GM19240 (cell line): ENCODE data around the gene BIN1.
A peak's percentile ranks its signal among the peaks of the same experiment; 100 is the strongest.

ENCODE experiments used
- DNase-seq: peaks from one replicate; pipeline ENCODE4 v3.0.0; 2011; ENCODE audit warnings: low spot score; ENCODE audit not compliant: insufficient read length

The BIN1 gene

DNA sequence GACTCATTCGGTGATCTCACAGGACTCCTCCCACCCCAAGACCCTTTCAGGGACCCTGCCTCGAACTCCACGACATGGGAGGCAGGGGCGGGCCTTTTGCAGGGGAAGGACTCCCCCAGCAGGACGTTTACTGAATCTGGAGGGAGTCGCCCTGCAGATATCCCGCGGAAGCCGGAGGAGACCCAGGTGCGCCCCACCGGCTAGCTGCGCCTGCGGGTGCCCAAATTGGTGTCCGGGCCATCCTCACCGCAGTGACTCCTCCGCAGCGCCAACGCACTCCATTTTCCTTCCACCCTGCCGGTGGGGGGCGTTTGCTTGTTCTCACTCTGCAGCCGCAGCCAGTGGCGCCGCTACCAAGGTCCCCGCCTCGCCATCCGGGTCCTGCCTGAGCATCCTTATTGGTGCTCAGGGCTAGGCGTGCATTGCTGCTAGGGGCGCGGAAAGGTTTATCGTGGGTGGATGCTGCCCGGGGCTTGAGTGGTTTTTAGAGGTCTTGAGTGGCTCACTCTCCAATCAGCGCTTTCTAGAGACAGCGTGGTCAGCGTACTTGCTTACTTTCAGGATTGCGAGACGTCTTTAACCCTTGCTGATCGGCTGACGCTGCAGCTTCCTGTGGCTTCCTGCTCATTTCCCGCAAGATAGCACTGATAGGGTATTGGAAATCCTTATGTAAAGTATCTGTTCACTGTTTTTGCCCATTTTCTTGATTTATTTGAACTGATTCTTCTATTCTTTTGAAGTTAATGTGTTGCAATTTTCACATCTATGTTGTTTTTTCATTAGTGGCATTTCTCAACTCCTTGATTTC is 81.4 kb downstream of the BIN1 start:
- peak; percentile 27 for DNase-seq

DNA sequence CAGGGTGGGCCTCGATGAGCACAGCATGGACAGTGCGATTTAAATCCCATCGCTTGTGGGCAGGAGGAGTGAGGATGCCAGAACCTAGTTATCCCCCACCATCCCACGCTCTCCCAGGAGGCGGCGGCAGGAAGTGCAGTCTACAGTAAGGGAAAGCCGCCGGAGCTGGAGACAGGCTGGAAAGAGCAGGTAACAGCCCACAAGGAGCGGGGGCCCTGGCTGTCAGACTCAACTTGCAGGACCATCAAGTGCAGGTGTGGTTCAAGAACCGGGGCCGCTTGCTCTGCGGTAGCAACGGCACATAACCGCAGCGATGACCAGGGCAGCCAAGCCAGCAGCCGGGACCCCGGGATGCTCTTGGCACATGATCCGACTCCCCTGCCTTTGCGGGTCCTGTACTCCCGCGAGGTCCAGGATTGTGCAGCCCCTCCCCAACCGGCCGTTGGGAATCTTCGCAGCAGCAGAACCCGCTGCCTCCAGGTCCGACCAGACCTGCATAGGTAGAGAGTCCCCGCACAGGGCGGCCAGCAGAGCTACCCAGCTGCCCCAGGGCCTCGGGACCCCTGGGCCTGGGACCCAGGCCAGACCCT is 82.1 kb downstream of the BIN1 start:
- DNase-seq, result no peak

DNA sequence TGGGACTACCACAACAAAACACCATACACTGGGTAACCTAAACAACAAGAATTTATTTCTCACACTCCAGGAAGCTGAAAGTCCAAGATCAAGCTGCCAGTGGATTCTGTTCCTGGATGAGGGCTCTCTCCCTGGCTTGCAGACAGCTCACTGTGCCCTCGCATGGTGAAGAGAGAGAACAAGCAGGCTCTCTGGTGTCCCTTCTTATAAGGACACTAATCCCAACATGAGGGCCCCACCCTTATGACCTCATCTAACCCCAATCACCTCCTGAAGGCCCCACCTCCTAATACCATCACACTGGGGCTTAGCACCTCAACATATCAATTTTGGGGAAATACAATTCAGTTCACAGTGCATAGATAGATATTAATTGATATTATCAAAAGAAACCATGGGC is 83.5 kb downstream of the BIN1 start:
- no peak for DNase-seq

DNA sequence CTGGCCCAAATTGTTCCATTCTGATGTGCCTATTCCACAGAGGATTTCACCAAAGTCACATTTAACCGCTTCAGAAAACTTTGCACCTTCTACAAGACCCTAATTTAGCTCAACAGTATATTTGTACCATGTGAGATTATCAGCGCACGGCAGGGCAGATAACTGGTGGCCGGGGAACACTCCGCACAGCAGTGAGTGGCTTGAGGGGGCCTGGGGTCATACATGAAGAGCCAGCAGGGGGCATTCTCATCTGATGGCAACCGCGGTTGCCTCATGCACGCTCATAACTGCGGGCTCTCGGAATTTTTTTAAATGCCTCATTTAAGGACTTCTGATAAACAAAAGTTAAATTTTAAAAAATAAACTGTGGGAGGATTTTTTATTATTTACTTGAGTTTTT is 84.1 kb downstream of the BIN1 start:
- no peak for DNase-seq

DNA sequence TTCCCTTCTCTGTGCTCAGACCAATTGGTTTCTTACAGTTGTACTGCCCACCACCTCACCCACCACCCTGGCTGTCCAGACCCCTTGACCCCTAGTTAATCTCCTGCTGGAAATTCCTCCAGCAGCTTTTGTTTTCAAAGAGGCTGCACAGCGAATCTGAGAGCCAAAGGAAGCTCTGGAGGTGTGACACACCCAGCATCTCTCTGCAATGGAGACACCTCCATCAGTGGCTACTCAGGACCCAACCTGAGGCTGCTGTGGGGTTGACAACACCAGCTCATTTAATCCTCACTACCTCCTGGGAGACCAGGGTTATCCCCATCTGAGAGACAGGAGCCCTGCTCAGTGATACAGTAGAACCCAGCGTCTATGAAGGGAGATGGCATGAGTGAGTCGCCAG is 86.4 kb downstream of the BIN1 start:
- no peak for DNase-seq

DNA sequence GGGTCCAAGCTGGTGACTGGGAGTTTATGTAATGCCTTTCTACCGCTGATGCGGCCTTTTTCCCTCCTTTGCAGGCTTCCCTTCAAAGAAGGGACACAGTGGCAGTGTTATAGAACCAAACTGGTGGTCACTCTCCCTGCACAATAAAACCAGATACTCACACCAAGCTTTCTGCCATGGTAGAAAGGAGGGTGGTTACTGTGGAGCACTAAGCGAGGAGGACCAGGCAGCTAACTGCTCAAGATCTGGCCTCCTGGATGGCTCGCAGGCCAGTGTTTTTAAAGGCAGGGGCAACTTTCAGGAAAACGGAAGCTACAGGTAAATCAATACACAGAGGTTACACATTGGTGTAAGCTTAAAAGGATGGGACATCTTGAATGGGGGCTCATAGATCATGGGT is 89.4 kb downstream of the BIN1 start:
- no peak for DNase-seq

DNA sequence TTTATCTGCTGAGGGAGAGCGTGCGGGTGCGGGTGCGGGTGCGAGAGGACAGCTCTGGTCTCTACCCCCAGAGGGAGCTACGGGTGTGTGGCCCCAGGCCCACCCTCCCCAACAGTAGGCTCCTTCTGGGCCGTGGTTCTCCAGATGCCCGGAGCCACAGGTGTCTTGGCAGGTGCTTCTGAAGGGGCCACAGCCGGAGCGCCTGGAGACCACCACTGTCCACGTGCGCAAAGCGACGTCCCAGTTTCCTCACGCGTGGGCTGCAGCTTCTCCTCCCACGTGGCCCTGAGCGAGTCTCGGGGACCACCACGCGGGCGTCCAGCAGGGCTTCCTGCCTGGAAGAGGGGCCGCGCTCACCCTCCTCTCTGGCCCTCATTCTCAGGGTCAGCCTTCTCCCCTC is 90.6 kb downstream of the BIN1 start:
- no peak for DNase-seq

DNA sequence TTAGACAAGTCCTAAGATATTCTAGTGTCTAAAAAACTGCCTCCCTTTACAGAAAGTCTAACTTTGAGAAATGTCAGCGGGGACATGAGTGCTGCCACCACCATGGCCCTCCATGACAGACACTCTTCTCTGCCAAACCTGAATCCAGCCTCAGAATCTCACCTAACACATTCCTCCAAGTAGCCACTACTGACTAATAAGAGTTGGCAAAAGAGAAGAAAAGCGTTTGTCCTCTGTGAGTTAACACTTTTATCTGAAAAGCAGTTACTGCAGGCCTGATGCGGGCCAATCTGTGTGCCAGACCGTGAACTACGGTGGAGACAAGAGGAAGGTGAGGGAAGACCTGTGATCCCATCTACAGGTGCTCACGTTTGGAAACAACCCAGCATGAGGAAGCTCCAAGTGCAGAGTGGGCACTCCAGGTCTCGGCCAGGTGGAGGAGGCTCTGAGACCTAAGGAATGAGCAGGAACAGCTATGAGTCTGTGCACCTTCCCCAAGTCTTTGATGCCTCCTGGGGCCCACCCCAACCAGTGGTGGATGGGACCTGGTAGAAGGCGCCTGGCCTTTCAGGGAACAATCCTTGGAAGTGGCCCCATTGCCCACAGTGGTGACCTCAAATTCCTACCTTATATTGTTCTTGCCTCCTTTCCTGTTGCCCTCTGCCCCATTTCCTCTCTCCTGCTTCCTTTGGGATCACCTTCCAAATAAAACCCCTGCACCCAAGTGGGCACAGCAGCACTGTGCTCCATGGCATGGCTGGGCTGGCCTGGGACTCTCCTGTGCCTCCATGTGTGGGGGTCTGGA is 91.6 kb downstream of the BIN1 start:
- DNase-seq, result no peak

DNA sequence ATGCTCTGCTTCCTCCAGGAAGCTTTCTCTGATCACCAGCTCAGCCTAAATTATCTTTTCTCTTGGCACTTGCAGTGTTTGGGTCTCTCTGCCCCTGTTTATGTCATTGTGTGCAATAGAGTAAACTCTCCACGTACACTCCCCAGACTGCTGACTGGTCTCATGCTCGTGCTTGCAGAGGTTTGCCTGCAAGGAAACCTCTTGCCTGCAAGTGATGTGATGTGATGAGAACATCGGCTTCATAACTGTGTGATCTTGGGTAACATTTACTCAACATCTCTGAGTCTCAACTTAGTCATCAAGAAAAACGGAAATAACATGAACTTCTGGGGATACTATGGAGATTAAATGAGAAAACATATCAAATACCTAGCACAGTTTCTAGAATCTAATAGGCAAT is 92.3 kb downstream of the BIN1 start:
- DNase-seq, result no peak

DNA sequence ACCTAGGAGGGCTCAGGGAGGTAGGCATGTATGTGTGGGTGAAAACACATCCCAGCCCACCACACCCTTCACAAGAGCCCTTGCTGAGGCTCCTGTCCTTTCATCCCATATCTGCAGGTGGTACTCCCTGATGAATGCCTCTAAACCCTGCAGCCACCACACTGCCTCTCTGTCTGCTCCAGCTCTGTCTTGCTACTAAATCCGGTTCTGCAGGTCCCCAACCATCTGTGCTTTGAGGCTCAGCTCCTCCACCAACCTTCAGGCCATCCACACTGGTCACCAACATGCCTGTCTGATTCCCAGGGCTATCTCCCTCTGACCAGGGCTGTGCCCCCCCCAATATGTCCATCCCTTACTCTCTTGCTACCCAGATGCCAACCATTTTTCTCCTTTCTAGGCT is 92.7 kb downstream of the BIN1 start:
- DNase-seq, result no peak

DNA sequence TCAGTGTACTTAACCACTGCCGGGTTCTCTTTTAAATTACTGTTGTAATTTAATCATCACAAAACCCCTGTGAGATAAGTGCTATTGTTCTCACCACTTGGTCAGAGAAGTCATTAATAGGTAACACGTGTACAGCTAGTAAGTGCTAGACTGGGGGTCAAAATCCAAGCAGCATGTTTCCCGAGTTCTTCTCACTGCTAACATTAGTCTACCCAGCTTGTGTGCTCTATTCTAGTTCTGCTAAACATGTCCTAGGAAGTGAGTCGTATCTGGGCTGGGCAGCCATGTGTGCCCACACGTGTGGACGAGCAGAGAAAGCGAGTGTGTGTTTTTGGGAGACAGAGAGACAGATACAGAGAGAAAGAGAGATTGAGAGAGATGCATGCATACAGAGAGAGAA is 94.1 kb downstream of the BIN1 start:
- DNase-seq, result no peak

DNA sequence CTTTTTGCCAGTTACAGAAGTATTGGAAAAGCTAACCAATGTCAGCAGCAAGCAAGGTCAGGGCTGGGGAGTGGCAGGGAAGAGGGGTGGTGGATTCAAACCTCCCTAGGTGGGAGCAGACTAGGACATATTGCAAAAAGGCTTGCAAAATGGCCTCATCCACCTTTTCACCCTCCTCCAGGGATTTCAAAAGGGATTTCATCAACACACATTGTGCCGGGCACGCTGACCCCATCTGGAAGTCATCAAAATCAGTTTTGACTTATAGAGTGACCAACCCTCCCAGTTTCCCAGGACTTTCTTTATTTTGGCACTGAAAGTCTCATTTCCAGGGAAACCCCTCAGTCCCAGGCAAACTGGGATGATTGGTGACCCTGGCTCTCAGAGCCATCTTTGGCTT is 94.7 kb downstream of the BIN1 start:
- DNase-seq, result no peak

DNA sequence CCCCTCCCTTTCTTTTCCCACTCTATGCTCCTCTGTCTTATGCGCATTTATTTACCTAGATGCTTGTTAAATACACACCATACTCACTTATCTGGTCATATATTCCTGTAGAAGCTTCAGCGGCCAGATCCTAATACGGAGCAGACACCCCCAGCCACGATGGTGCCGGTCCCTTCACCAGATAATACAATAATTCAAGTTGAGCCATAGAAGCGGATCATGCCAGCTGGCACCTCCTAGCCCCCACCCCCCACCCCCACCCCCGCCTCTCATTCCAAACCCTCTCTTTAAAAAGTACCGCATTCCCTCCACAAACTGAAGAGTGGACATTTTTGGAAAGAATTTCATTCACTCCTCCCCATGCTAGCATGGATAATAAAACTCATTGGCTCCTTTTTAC is 95.2 kb downstream of the BIN1 start:
- no peak for DNase-seq

DNA sequence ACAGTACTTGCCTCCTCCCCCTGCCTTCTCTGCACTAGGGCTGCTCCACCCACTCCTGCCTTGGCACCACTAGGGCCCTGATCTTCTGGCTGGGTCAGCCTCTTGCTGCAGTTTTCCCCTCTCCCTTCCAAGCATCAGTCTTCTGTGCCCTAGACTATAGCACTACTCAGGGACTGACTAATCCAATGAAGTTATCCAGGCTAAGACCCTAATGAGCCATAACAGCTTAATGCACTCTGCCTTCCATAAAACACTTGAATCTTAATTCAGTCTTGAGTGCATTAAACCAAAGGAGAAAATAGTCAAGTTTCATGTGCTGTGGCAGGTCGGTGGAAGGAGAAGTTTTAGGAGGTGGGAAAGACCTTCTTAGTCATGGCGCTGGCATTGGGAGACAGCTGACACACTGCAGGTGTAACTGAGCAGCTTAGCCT is 95.7 kb downstream of the BIN1 start:
- no peak for DNase-seq

DNA sequence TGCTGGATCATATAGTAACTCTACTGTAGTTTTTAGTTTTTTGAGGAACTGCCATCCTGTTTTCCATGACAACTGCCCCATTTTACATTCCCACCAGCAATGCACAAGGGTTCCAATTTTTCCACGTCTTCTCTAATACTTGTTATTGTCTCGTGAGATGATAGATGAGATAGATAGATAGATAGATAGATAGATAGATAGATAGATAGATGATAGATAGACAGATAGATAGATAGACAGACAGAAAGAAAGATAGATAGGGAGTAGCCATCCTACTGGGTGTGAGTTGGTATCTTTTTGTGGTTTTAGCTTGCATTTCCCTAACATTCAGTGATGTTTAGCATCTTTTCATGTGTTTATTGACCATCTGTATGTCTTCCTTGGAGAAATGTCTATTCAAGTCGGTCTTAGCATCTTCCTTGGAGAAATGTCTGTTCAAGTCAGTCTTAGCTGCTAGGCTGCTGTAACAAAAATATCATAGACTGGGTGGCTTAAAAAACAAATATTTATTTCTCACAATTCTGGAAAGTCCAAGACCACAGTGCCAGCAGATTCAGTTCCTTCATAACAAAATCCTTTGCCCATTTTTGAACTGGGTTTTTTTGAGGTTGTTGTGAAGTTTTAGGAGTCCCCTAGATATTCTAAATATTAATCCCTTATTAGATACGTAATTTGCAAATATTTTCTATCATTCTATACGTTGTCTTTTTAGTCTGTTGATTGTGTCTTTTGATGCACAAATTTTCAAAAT is 98.5 kb downstream of the BIN1 start:
- no peak for DNase-seq

DNA sequence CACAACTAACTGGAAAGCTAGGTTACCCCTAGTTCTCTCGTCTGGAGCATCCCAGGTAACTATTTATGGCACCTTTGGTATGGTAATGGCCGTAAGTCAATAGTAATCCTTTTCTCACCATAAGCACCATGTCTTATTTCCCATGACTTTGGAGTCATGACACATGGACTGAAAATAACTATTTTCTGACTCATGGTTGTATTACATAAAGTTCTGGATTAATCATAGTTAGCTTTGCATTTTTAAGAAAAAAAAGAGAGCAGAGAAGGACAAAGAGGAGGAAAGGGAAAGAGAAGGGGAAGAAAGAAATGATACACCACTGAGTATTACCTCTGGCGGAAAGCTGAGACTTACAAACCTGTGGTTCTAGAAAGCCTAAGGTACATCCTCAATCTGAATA is 99.3 kb downstream of the BIN1 start:
- no peak for DNase-seq

DNA sequence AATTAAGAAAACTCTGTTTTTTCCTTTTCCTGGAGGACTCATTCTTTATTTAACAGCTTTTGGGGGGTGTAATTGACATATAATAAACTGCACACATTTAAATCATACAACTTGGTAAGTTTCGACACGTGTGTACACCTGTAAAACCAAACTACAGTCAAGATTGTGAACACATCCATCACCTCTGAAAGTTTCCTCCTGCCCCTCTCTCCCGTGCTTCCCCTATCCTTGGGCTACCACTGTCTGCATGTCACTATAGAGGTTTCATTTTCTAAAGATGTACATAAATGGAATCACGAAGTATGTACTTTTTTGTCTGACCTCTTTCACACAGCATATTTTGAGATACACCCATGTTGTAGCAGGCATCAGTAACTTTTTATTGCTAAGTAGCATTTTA is 100.0 kb downstream of the BIN1 start:
- no peak for DNase-seq

DNA sequence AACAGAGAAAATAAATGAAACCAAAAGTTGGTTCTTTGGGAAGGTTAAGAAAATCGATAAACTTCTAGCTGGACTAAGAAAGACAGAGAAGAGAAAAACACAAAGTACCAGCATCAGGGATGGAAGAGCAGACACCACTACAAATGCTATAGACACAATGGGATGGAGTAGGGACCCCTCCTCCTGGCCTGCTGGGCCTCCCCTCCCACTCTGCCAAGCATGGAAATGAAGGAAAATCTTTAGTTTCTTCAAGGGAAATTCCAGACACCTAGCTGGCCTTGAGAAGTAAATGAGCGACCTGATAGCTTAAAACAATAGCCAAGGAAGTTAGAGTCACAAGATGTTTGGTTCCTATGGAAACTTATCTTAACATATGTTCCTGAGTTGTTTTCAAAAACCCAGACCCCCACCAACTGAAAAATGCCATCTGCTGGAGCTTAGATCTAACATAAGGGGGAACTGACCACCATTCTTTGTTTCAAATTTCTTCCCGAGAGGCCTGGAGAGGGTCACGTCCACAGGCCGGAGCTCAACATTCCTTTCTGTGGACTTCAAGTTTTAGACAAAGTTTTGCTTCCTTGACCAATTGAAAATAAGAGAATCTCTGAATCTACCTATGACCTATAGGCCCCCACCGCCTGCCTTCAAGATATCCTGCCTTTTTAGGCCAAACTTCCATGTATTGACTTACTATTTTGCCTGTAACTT is 101.9 kb downstream of the BIN1 start:
- DNase-seq, result no peak

DNA sequence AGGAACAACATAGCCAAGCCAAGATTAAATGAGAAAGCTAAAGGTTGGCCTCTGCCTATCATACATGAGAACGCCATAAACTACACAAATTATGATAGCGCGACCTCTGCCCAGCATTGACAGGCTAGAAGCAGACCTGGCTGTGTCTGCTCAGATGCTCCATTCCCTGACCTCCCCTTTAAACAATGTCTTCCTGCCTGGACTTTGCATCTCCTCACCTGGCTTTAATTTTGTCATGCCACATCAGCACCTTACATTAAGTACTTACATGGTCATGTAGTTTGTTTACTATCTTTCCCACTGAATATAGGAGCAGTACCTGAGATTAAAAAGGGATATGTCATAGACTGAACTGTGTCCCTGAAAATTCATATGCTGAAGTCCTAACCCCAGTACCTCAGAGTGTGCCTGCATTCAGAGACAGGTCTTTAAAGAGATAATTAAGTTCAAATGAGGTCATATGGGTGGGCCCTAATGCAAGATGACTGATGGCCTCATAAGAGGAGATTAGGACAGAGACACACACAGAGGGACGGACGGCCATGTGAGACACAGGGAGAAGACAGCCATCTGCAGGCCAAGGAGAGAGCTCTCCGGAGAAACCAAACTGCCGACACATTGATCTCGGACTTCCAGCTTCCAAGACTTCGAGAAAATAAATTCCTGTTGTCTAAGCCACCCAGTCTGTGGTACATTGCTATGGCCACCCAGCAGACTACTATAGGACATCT is 103.7 kb downstream of the BIN1 start:
- DNase-seq, result no peak

DNA sequence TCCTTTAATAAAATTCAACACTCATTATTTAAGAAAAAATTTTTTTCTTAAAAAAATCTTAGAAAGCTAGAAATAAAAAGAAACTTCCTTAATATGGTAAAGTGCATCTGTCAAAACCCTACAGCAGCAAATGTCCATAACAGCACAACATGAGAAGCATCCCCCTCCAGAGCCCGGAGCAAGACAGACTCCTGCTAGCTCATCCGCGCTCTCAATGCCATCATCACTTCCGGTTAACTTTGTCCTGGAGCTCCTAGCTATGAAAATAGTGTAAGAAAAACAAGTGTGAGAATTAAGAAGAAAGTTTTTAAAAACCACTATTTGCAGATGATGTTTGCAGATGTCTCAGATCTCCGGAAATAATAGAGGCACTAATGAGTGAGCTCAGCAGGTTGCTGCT is 105.2 kb downstream of the BIN1 start:
- DNase-seq, result no peak

DNA sequence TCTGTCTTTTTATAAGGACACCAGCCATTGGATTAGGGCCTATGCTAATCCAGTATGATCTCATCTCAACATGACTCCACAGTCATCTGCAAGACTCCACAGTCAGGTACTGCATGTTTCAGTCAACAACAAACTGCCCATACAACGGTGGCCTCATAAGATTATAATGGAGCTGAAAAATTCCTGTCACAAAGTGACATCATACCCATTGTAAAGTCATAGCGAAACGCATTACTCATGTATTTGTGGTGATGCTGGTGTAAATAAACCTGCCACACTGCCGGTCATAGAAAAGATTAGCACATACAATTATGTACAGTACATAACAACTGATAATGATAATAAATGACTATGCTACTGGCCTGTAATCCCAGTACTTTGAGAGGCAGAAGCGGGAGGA is 106.0 kb downstream of the BIN1 start:
- no peak for DNase-seq
